GM18511 (cell line): Measurements from ENCODE around the gene CDK1.

ENCODE experiments used
- ATAC-seq: cut with Tn5 transposase; IDR thresholded peaks from one replicate; pipeline ENCODE4 v1.9.1; 2021; ENCODE audit warnings: mild to moderate bottlenecking, moderate library complexity; ENCODE audit not compliant: unreplicated experiment

The CDK1 gene

GRCh38 chr10:60777696-60778213 lies 523 bp upstream of the CDK1 start:
- peak; percentile 21 for ATAC-seq

GRCh38 chr10:60778971-60779796 lies 906 bp downstream of the CDK1 start:
- ATAC-seq, result peak; percentile 31

- no peak for ATAC-seq
Observed at GRCh38 chr10:60781661-60782060, 3.4 kb downstream of the CDK1 start.

DNA sequence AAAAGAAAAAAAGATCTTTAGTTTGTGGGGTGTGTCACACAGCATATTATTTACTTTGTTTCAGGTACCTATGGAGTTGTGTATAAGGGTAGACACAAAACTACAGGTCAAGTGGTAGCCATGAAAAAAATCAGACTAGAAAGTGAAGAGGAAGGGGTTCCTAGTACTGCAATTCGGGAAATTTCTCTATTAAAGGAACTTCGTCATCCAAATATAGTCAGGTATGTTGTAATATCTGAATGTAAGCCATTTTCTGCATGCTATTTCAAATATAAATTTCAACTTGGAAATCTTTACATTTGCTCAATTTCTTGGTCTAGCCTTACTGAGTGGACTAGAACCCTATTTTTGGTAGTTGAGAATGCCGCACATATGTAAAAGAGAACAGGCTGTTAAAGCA lies 6.4 kb downstream of the CDK1 start:
- ATAC-seq, result no peak

- no peak for ATAC-seq
Observed at GRCh38 chr10:60788544-60788943, 10.3 kb downstream of the CDK1 start.

DNA sequence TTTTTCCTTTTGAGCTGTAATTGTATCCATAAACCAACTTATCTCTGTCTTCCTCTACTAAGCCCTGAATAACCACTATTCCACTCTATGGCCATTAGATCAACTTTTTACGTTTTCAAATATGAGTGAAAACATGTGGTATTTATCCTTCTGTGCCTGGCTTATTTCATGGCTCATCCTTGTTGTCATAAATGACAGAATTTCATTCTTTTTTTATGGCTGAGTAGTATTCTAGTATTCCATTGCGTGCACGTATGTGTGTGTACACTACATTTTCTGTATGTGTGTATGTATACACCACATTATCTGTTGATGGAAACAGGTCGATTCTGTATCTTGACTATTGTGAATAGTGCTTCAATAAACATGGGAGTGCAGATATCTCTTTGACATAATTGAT lies 11.1 kb downstream of the CDK1 start:
- no peak for ATAC-seq

DNA sequence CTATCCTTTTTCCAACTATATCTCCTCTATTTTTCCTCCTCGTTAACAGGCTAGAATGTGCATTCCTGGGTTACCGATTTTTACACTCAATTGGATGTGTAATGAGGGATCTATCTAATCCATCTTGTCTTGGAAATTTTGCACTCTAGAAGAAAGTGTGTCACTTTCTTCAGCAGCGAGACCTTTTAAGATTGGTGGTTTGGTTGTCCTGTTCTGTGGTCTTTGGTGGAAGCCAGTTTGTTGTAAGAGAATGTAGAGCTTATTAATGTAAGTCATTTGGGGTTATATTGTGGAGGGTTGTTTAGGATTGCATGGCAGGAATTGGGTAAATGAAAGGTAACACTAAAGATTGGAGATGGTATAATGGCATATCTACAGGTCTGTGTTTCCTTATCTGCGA lies 16.7 kb downstream of the CDK1 start:
- ATAC-seq, result no peak

DNA sequence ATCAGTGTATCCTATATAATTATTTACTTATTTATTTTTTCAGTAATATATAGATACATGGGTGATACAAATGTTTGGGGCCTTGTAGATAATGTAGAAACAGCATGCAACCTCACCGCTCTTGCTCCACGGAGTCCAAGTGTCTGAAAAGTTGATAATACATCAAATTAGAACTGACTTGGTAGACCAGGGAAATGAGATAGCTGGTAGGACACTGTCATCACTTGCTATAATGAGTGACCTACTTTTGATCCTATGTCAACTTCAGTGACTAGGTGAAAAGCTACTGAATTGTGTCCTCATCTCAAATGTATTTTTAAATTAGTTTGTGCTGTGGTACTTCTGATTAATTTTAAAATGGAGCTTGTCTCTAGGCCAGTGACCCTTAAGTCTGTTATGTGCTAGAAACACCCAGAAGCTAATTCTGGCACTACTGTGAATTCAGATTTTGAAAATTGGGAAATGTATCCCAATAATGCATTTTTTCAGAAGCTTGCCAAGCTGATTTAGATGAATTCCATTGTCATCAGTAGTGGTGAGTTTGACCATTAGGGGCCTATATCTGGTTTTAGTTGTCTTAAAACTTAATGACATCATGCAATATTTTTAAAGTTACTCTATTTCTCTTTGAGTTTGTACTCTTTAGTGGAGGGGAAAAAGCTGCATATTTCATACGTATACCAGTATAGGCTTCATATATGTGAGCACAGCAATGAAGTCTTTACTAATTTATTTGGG lies 17.4 kb downstream of the CDK1 start:
- ATAC-seq, result no peak

GRCh38 chr10:60796481-60796880 lies 18.2 kb downstream of the CDK1 start:
- ATAC-seq, result no peak

DNA sequence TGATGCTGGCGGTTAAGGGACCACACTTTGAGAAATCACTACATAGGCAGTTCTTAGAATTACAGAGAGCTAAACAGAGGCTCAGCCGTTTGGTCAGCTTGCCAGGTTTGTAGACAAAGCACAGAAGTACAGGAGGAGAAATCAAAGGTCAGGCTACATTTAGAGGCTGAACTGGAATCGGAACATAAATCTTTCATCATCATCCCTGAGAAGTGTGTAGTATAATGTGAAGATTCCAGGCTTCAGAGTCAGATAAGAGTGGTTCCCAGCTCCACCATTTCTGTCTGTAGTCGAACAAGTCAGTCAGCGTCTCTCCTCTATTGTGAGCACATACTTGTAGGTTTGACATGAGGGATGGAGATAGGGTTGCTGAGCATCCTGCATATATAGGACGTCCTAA lies 18.9 kb downstream of the CDK1 start:
- no peak for ATAC-seq

GRCh38 chr10:60798031-60798430 lies 19.8 kb downstream of the CDK1 start:
- no peak for ATAC-seq

DNA sequence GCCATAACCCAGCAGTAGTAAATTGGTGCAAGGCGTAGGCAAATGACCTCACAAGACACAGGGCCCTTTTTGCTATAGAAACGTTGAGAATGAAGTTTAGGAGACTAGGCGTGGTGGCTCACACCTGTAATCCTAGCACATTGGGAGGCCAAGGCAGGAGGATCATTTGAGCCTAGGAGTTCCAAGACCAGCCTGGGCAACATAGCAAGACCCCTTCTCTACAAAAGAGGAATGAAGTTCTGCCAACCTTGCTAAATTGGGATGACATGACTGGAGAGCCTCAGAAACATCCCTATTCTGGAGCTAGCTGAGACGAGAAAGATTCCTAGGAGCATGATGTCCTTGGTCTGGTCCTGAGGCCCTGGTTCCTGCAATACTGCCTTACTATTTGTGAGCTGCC lies 20.6 kb downstream of the CDK1 start:
- ATAC-seq, result no peak

- ATAC-seq, result no peak
Observed at GRCh38 chr10:60799971-60800650, 21.8 kb downstream of the CDK1 start.

DNA sequence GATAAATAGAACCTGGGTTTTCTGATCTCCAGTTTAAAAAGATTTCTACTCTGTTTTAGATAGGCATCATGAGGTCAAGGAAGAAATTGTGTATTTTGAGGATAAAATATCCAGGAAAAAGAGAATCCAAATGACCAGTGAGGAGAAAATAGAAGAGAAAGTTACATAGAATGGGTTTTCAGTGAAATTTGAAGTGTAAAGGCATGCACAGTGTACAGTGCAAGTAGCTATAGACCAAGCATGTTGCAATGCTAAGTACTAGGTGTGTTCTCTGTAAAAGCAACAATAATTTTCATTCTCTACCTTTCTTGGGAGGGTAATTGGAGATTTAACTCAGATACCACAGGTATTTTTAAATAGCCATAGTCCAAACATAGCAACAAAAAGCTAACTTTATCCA lies 22.6 kb downstream of the CDK1 start:
- no peak for ATAC-seq

- ATAC-seq, result no peak
Observed at GRCh38 chr10:60801522-60801921, 23.2 kb downstream of the CDK1 start.

- no peak for ATAC-seq
Observed at GRCh38 chr10:60803433-60803832, 25.2 kb downstream of the CDK1 start.

- ATAC-seq, result no peak
Observed at GRCh38 chr10:60803865-60804264, 25.6 kb downstream of the CDK1 start.

- ATAC-seq, result no peak
Observed at GRCh38 chr10:60806921-60807320, 28.6 kb downstream of the CDK1 start.

- ATAC-seq, result no peak
Observed at GRCh38 chr10:60807499-60807898, 29.2 kb downstream of the CDK1 start.

GRCh38 chr10:60808036-60808435 lies 29.8 kb downstream of the CDK1 start:
- ATAC-seq, result no peak

DNA sequence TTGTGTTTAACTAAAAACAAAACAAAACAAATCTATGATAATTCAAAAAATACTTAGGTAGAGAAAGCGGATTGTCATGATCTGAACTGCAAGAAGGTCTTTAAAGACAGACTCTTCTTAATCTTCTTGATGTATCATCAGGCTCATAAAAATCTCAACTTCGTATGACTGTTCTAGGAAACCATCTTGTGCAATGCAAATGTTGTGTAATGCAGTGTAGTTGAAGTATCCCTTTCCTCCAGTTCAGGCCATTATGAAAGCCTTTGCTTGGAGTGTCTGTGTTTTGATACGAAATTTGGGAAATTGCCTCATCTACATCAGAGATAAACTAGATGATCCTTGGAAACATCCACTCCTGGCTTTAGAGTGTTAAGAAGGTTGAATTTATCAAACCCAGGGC lies 30.9 kb downstream of the CDK1 start:
- ATAC-seq, result no peak
